A549 (cell line): ENCODE data around the gene UVRAG. TPM values are rescaled to one million over a fixed set of nuclear protein-coding genes. Genes with fewer than 3 reads are reported as not detected.

ENCODE experiments used
- ATAC-seq, 2 experiments: fragments of 200-7000 bp in 1 of 2; fragments of >200 bp in 1 of 2; cut with Nextera tagmentation in 1 of 2; cut with Tn5 transposase in 1 of 2; 3 replicates each; pipeline versions ENCODE4 v1.8.0 to v1.9.1; 2018 to 2020; ENCODE audit warnings: mild to moderate bottlenecking in 1 of 2, moderate library complexity in 1 of 2
- CTCF ChIA-PET: fragments of 300-600 bp; sonication (Branson Sonifier 250); formaldehyde crosslinking; extraction: SDS; loops from one replicate; lab custom pipeline; 2021; ENCODE audit warnings: antibody characterized with exemption, inconsistent platforms; lab: Yijun Ruan, JAX
- POLR2A ChIA-PET: fragments of 350-600 bp; formaldehyde crosslinking; extraction: SDS; loops from one replicate; lab custom pipeline; 2021; ENCODE audit warnings: antibody characterized with exemption, inconsistent platforms; lab: Yijun Ruan, JAX
- DNase-seq, 2 experiments: peaks; one replicate each; pipeline versions ENCODE4 v3.0.0 to v3.0.0-alpha.2; 2011 to 2016; ENCODE audit warnings: low read depth in 1 of 2, low spot score in 1 of 2
- FAIRE-seq: peaks from 2 replicates; lab custom pipeline; 2011; peaks lifted over from hg19 to GRCh38; lab: Jason Lieb, UNC
- H3K27ac ChIP-seq, 2 experiments: fragments of >200 bp; sonication (Bioruptor Twin); formaldehyde crosslinking; 3 replicates each; pipeline ENCODE4 v1.5.1; 2016 to 2017
- H3K4me1 ChIP-seq: fragments of >200 bp; sonication (Bioruptor Twin); formaldehyde crosslinking; 3 replicates; pipeline ENCODE4 v1.6.1; 2016
- H3K4me2 ChIP-seq: fragments of >200 bp; sonication (Bioruptor Twin); formaldehyde crosslinking; 3 replicates; pipeline ENCODE4 v1.6.1; 2016
- H3K4me3 ChIP-seq: fragments of >200 bp; sonication (Bioruptor Twin); formaldehyde crosslinking; 3 replicates; pipeline ENCODE4 v1.5.1; 2016
- H3K9me3 ChIP-seq: fragments of >200 bp; sonication (Bioruptor Twin); formaldehyde crosslinking; 3 replicates; pipeline ENCODE4 v1.6.1; 2016
- CHD4 ChIP-seq: fragments of 200-600 bp; sonication (generic); IDR thresholded peaks from 2 replicates; pipeline ENCODE4 v1.6.1; 2016; ENCODE audit warnings: antibody characterized with exemption, mild to moderate bottlenecking, borderline replicate concordance
- EHF ChIP-seq: fragments of 250-450 bp; sonication (Bioruptor Pico); IDR thresholded peaks from 2 replicates; pipeline ENCODE4 v1.5.0; 2020; ENCODE audit warnings: mild to moderate bottlenecking
- EHMT2 ChIP-seq: fragments of 200-600 bp; sonication (generic); IDR thresholded peaks from 2 replicates; pipeline ENCODE4 v1.6.1; 2016; ENCODE audit warnings: antibody characterized with exemption, low read depth, mild to moderate bottlenecking, moderate library complexity
- ESRRA ChIP-seq: fragments of 150-350 bp; IDR thresholded peaks from 2 replicates; pipeline ENCODE4 v1.6.1; 2014; ENCODE audit warnings: mild to moderate bottlenecking, low read length, borderline replicate concordance
- FOXS1 ChIP-seq: fragments of 250-450 bp; sonication (Bioruptor Pico); IDR thresholded peaks from 2 replicates; pipeline ENCODE4 v1.5.0; 2020; ENCODE audit warnings: mild to moderate bottlenecking, moderate library complexity
- HDAC2 ChIP-seq: fragments of 200-600 bp; sonication (generic); IDR thresholded peaks from 2 replicates; pipeline ENCODE4 v1.6.1; 2016
- HOXB5 ChIP-seq: fragments of 250-450 bp; sonication (Bioruptor Pico); IDR thresholded peaks from 2 replicates; pipeline ENCODE4 v1.5.0; 2020; ENCODE audit warnings: mild to moderate bottlenecking, moderate library complexity
- JUN ChIP-seq, 2 experiments: fragments of >200 bp; sonication (Bioruptor Twin); formaldehyde crosslinking; IDR thresholded peaks; 2 replicates in 1 of 2; 3 replicates in 1 of 2; pipeline ENCODE4 v1.6.1; 2016 to 2017
- KDM5A ChIP-seq: fragments of 200-600 bp; sonication (generic); IDR thresholded peaks from 2 replicates; pipeline ENCODE4 v1.6.1; 2016; ENCODE audit warnings: antibody characterized with exemption, mild to moderate bottlenecking
- PHF8 ChIP-seq: fragments of 200-600 bp; sonication (generic); IDR thresholded peaks from 2 replicates; pipeline ENCODE4 v1.6.1; 2016; ENCODE audit warnings: low read depth, mild to moderate bottlenecking, antibody characterized with exemption, moderate library complexity, borderline replicate concordance
- RAD21 ChIP-seq, 2 experiments: fragments of >200 bp in 1 of 2; sonication (Bioruptor Twin) in 1 of 2; formaldehyde crosslinking in 1 of 2; IDR thresholded peaks in 1 of 2; conservative IDR thresholded peaks in 1 of 2; 2 replicates in 1 of 2; 3 replicates in 1 of 2; pipeline ENCODE4 v1.6.1; 2012 to 2018; ENCODE audit warnings: inconsistent platforms in 1 of 2
- TFCP2L1 ChIP-seq: fragments of 250-450 bp; sonication (Bioruptor Pico); IDR thresholded peaks from 2 replicates; pipeline ENCODE4 v1.5.0; 2021; ENCODE audit warnings: mild to moderate bottlenecking
- ZNF302 ChIP-seq: fragments of 250-450 bp; sonication (Bioruptor Pico); IDR thresholded peaks from 2 replicates; pipeline ENCODE4 v1.9.0; 2021; ENCODE audit warnings: inconsistent platforms, mild to moderate bottlenecking, moderate library complexity
- WGBS: methylation state at CpG from one replicate; pipeline ENCODE4 v1.1.6; 2017; ENCODE audit errors: missing lambda C conversion rate; 5-methylcytosine and 5-hydroxymethylcytosine counted together
- polyA plus RNA-seq, 4 experiments: library from polyadenylated mRNA; depleted of rRNA in 3 of 4; stranded (reverse); fragments of >200 nt; fragmentation: RNase III in 1 of 4; extraction: RNeasy Plus Mini Kit Qiagen cat#74134 plus additional on column Dnase treatment in 1 of 4; gene quantifications; 2 replicates in 3 of 4; 3 replicates in 1 of 4; pipeline ENCODE4 v1.2.3, GENCODE V29; 2011 to 2017
- TF ChIP-seq, protein P1 (sequence below): fragments of 150-350 bp; IDR thresholded peaks from 2 replicates; pipeline ENCODE4 v1.6.1; 2014; ENCODE audit warnings: low read depth, mild to moderate bottlenecking, low read length
- TF ChIP-seq, protein P2 (sequence below): fragments of 250-450 bp; sonication (Bioruptor Pico); IDR thresholded peaks from 2 replicates; pipeline ENCODE4 v1.5.0; 2020; ENCODE audit warnings: low read depth, mild to moderate bottlenecking, moderate library complexity
- TF ChIP-seq, protein P3 (sequence below): fragments of 250-450 bp; sonication (Bioruptor Pico); IDR thresholded peaks from 2 replicates; pipeline ENCODE4 v1.5.0; 2021; ENCODE audit warnings: mild to moderate bottlenecking, moderate library complexity, borderline replicate concordance
- TF ChIP-seq, protein P4 (sequence below): IDR thresholded peaks from 2 replicates; pipeline ENCODE4 v1.6.1; 2012; ENCODE audit warnings: low read depth, borderline replicate concordance

UVRAG gene
- polyA plus RNA-seq, 2 of the 4 experiments (the other 2 are of a cell fraction), result 6.1 to 14.1 TPM

DNA sequence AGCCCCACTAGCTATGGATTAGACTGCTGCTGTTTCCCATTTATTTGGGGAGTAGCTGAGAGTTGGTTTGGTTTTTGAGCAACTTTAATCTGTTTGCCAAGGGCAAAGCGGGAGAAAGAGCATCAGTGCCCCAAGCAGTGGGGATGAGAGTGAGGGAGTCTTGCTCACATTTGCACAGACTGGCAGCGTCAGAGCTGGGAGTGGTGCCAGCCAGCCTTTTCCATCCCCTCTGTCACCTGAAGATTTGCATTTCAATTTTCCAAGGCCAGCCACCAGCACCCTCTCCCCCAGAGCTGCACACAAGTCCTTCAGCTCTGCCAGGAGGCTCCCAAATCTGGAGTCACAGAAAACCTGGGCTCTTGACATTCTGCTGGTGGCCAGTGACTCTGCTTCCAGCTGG is 21.0 kb upstream of the UVRAG start:
- Histone ChIP-seq H3K4me1 (peaks cover 9% of the 10 kb centered on the region), H3K9me3 (no peaks in the 10 kb centered on the region), H3K4me2 (no peak overlapping the region), H3K27ac (no peak overlapping the region), H3K4me3 (no peak overlapping the region)
- DNase-seq (no peak), ATAC-seq (no peak), FAIRE-seq (no peak)
- WGBS, result 77% methylated on average over 2 of the region's 2 CpGs
- TF ChIP-seq, protein P1, sequence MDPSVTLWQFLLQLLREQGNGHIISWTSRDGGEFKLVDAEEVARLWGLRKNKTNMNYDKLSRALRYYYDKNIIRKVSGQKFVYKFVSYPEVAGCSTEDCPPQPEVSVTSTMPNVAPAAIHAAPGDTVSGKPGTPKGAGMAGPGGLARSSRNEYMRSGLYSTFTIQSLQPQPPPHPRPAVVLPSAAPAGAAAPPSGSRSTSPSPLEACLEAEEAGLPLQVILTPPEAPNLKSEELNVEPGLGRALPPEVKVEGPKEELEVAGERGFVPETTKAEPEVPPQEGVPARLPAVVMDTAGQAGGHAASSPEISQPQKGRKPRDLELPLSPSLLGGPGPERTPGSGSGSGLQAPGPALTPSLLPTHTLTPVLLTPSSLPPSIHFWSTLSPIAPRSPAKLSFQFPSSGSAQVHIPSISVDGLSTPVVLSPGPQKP, result no peak
- TF ChIP-seq, protein P2, sequence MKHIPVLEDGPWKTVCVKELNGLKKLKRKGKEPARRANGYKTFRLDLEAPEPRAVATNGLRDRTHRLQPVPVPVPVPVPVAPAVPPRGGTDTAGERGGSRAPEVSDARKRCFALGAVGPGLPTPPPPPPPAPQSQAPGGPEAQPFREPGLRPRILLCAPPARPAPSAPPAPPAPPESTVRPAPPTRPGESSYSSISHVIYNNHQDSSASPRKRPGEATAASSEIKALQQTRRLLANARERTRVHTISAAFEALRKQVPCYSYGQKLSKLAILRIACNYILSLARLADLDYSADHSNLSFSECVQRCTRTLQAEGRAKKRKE, result no peak
- TF ChIP-seq RAD21 (conservative IDR thresholded peaks at IDR 0.05 in 1 of 2, IDR thresholded peaks at IDR 0.05 in 1 of 2) (no peak), CHD4 (no peak), HOXB5 (CRISPR knock-in tag) (no peak), JUN (IDR thresholded peaks at IDR 0.05) (no peak), FOXS1 (CRISPR knock-in tag) (no peak), TFCP2L1 (CRISPR knock-in tag) (no peak), HDAC2 (no peak), KDM5A (no peak), PHF8 (no peak), ZNF302 (CRISPR knock-in tag) (no peak)
- TF ChIP-seq, protein P3, sequence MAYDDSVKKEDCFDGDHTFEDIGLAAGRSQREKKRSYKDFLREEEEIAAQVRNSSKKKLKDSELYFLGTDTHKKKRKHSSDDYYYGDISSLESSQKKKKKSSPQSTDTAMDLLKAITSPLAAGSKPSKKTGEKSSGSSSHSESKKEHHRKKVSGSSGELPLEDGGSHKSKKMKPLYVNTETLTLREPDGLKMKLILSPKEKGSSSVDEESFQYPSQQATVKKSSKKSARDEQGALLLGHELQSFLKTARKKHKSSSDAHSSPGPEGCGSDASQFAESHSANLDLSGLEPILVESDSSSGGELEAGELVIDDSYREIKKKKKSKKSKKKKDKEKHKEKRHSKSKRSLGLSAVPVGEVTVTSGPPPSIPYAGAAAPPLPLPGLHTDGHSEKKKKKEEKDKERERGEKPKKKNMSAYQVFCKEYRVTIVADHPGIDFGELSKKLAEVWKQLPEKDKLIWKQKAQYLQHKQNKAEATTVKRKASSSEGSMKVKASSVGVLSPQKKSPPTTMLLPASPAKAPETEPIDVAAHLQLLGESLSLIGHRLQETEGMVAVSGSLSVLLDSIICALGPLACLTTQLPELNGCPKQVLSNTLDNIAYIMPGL (CRISPR knock-in tag), result no peak
- TF ChIP-seq, protein P4, sequence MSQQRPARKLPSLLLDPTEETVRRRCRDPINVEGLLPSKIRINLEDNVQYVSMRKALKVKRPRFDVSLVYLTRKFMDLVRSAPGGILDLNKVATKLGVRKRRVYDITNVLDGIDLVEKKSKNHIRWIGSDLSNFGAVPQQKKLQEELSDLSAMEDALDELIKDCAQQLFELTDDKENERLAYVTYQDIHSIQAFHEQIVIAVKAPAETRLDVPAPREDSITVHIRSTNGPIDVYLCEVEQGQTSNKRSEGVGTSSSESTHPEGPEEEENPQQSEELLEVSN, result no peak
- ChIA-PET CTCF (interaction anchor here (0.8 to 4.7 kb wide), 3 partner anchors 8 to 70 kb away, joined by 3 to 43 read pairs (median 3); no protein-coding TSS in a partner anchor), POLR2A (no interaction called here)

DNA sequence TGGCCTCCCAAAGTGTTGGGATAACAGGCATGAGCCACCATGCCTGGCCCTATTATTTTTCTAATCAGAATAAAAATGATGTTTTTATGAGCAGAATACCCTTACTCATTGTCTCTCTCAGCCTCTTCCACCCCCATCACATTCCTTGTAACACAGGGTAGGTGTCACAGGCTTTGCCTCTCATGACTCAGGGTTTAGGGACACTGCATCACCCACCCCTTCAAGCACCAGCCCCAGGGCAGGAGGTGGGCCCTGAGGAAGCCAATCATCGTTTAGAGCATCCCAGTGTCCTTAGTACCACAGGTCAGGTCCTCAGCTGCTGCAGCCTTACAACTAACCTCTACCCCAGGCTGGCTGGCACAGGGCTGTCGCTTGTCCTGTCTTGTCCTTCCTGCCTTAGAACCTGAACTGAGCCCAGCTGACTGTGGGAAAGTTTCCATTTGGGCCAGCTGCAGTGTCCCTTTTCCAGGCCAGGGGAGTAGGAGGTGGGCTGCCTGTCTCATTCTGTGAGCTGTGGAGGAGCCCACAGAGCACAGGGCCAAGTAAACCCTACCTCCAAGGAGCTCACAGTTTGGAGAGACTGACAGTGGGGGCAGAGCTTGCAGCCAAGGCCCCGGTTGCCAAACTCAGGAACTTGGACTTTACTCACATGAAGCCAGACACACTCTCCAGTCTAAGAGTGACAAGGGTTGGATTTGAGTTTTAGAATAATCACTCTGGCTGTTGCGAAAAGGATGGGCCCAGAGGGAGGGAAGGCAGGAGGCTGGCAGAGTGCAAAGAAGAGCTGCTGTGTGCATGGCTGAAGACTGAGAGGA is 19.5 kb upstream of the UVRAG start:
- TF ChIP-seq EHMT2 (no peak), ESRRA (no peak), EHF (CRISPR knock-in tag) (no peak)
- TF ChIP-seq, protein P4, result no peak
- TF ChIP-seq, protein P3 (CRISPR knock-in tag), result no peak
- peaks cover 9% of the 10 kb centered on the region for H3K4me1 ChIP-seq
- 70% methylated on average over 2 of the region's 4 CpGs for WGBS
- no peaks in the 10 kb centered on the region for H3K9me3 ChIP-seq
- no peak overlapping the region for H3K4me3 ChIP-seq
- H3K27ac ChIP-seq, result 0 out of 6 replicates have a peak overlapping the region, but pooled peaks of 1 of the 2 experiments have one; percentile 15
- ChIA-PET CTCF (interaction anchor here (0.7 to 4.7 kb wide), 4 partner anchors 6 to 73 kb away, joined by 3 to 43 read pairs (median 4); no protein-coding TSS in a partner anchor), POLR2A (no interaction called here)
- FAIRE-seq (no peak), DNase-seq (no peak), ATAC-seq (no peak)
- no peak overlapping the region for H3K4me2 ChIP-seq
